Measurements from ENCODE around the gene GUCY1A1.

The GUCY1A1 gene

DNA sequence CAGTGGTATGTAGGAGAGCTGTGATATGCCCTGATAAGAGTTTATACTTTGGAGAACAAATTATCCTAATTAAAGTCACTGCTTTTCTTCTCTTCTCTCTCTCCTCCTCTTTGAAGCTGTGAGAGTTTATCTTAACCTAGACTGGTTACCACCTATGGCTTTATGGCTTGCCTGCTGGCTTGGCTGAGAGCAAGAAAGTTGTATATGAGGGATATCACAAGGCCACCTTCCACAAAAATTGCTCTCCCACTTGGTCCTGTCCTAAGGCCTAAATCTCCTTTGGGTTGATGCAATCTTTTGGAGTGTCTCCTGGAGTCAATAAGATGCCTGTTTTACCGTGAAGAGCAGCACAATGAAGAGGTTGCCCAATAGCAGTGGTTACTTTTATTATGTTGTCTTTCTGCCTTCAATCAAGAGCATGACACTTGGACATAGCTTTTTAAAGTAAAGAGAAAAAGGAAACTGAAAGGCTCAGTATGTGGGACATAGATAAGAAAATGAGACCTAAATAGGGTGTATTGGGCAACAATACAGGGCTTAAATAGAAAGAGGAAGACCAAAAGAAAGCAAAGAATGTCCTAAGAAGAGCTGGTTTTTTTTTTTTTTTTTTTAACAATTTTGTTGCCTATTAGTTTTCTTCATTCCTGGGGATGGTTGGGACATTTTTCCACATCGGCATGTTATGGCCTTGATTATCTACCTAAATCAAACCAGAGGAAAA lies 9.2 kb downstream of the GUCY1A1 start:
- H3K79me2 ChIP-seq (ENCODE audit: insufficient read depth, low read length) = no peaks in the 10 kb centered on the region
- no peaks in the 10 kb centered on the region for H3K9me3 ChIP-seq (ENCODE audit: low read length)
- H3K4me2 ChIP-seq (ENCODE audit: low read length) = no peak overlapping the region
- H3K36me3 ChIP-seq (ENCODE audit: insufficient read depth, low read length) = no peaks in the 10 kb centered on the region
- TF ChIP-seq, protein P1, sequence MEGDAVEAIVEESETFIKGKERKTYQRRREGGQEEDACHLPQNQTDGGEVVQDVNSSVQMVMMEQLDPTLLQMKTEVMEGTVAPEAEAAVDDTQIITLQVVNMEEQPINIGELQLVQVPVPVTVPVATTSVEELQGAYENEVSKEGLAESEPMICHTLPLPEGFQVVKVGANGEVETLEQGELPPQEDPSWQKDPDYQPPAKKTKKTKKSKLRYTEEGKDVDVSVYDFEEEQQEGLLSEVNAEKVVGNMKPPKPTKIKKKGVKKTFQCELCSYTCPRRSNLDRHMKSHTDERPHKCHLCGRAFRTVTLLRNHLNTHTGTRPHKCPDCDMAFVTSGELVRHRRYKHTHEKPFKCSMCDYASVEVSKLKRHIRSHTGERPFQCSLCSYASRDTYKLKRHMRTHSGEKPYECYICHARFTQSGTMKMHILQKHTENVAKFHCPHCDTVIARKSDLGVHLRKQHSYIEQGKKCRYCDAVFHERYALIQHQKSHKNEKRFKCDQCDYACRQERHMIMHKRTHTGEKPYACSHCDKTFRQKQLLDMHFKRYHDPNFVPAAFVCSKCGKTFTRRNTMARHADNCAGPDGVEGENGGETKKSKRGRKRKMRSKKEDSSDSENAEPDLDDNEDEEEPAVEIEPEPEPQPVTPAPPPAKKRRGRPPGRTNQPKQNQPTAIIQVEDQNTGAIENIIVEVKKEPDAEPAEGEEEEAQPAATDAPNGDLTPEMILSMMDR (IDR thresholded peaks at IDR 0.05; ENCODE audit: low read length) = no peak
- no peak for TF ChIP-seq EZH2 (IDR thresholded peaks at IDR 0.05; ENCODE audit: borderline replicate concordance, low read length)
- H3K27ac ChIP-seq (ENCODE audit: low read depth, low read length, poor library complexity, severe bottlenecking) = no peak overlapping the region
- H4K20me1 ChIP-seq (ENCODE audit: insufficient read depth, low read length) = no peaks in the 10 kb centered on the region
- H3K27me3 ChIP-seq (ENCODE audit: insufficient read depth, low read length) = no peaks in the 10 kb centered on the region
- no peak overlapping the region for H3K9ac ChIP-seq (ENCODE audit: low read length)
- H3K9me2 ChIP-seq (ENCODE audit: low read depth, low read length) = no peaks in the 10 kb centered on the region
- H2AFZ ChIP-seq (ENCODE audit: low read length) = no peak overlapping the region
- no peaks in the 10 kb centered on the region for H3K4me1 ChIP-seq (ENCODE audit: insufficient read depth, low read length, severe bottlenecking)
- no peak overlapping the region for H3K4me3 ChIP-seq (ENCODE audit: low read depth, low read length, poor library complexity, severe bottlenecking)
- no peaks in the 10 kb centered on the region for H3F3A ChIP-seq (ENCODE audit: insufficient read depth, low read length)

DNA sequence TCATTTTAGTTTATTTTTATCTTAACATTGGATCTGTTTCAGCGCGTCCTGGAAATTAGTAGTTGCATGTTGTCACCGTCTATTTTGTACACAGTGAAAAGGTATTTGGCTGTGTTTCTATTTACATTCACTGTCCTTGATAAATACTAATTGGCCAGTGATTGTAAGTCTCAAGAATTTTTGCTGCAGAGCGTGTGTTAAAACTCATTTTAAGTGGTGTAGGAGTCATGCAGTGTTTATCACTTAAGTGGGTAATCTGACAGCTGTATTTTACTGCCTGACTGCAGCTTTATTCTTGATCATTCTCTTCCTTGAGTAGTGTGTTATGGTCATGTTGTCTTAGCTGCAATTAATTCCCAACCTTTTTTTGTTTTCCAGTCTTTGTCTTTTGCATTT lies 9.8 kb downstream of the GUCY1A1 start:
- Histone ChIP-seq H3K9ac (ENCODE audit: low read length) (no peak overlapping the region), H3K4me2 (ENCODE audit: low read length) (no peak overlapping the region), H3K4me3 (ENCODE audit: low read depth, low read length, poor library complexity, severe bottlenecking) (no peak overlapping the region), H3K9me3 (ENCODE audit: low read length) (no peaks in the 10 kb centered on the region), H2AFZ (ENCODE audit: low read length) (no peak overlapping the region), H3K9me2 (ENCODE audit: low read depth, low read length) (no peaks in the 10 kb centered on the region), H3K4me1 (ENCODE audit: insufficient read depth, low read length, severe bottlenecking) (no peaks in the 10 kb centered on the region), H3F3A (ENCODE audit: insufficient read depth, low read length) (no peaks in the 10 kb centered on the region), H3K27me3 (ENCODE audit: insufficient read depth, low read length) (no peaks in the 10 kb centered on the region), H4K20me1 (ENCODE audit: insufficient read depth, low read length) (no peaks in the 10 kb centered on the region), H3K36me3 (ENCODE audit: insufficient read depth, low read length) (no peaks in the 10 kb centered on the region), H3K79me2 (ENCODE audit: insufficient read depth, low read length) (no peaks in the 10 kb centered on the region), H3K27ac (ENCODE audit: low read depth, low read length, poor library complexity, severe bottlenecking) (no peak overlapping the region)
- TF ChIP-seq, protein P1 (IDR thresholded peaks at IDR 0.05; ENCODE audit: low read length) = no peak
- TF ChIP-seq EZH2 (IDR thresholded peaks at IDR 0.05; ENCODE audit: borderline replicate concordance, low read length) = no peak

DNA sequence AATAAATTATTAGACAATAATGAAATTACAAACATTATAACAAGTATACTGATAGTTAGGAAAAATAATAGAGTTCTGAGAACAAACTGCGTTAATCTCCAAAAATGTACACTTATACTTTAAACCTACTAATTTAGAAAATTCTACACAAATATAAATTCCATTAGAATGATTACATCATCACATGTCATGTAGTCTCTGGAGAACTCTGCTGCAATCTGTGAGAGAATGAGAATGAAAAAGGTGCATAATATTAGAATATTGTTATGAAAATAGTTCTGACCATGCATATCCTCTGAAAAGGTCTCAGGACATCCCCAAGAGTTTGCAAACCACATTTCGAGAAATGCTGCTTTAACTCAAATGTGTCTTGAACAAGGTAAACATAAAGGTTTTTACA lies 11.4 kb downstream of the GUCY1A1 start:
- no peaks in the 10 kb centered on the region for H3K79me2 ChIP-seq (ENCODE audit: insufficient read depth, low read length)
- H3K4me2 ChIP-seq (ENCODE audit: low read length) = no peak overlapping the region
- H4K20me1 ChIP-seq (ENCODE audit: insufficient read depth, low read length) = no peaks in the 10 kb centered on the region
- H3K36me3 ChIP-seq (ENCODE audit: insufficient read depth, low read length) = no peaks in the 10 kb centered on the region
- H3K9me3 ChIP-seq (ENCODE audit: low read length) = no peaks in the 10 kb centered on the region
- TF ChIP-seq EZH2 (IDR thresholded peaks at IDR 0.05; ENCODE audit: borderline replicate concordance, low read length) = no peak
- TF ChIP-seq, protein P1 (IDR thresholded peaks at IDR 0.05; ENCODE audit: low read length) = no peak
- H2AFZ ChIP-seq (ENCODE audit: low read length) = no peak overlapping the region
- H3K9me2 ChIP-seq (ENCODE audit: low read depth, low read length) = no peaks in the 10 kb centered on the region
- H3F3A ChIP-seq (ENCODE audit: insufficient read depth, low read length) = no peaks in the 10 kb centered on the region
- no peak overlapping the region for H3K4me3 ChIP-seq (ENCODE audit: low read depth, low read length, poor library complexity, severe bottlenecking)
- H3K9ac ChIP-seq (ENCODE audit: low read length) = no peak overlapping the region
- no peak overlapping the region for H3K27ac ChIP-seq (ENCODE audit: low read depth, low read length, poor library complexity, severe bottlenecking)
- H3K27me3 ChIP-seq (ENCODE audit: insufficient read depth, low read length) = no peaks in the 10 kb centered on the region
- H3K4me1 ChIP-seq (ENCODE audit: insufficient read depth, low read length, severe bottlenecking) = no peaks in the 10 kb centered on the region
